Mesendoderm (in vitro differentiated cells): Measurements from ENCODE around the gene ASTN2.

Source experiments
- DNase-seq: peaks from one replicate; pipeline ENCODE4 v3.0.0; 2013
- H2AK5ac ChIP-seq: 2 replicates; pipeline ENCODE4 v1.6.1; 2013; ENCODE audit warnings: low read length, inconsistent platforms
- H2BK120ac ChIP-seq: 2 replicates; pipeline ENCODE4 v1.6.1; 2013; ENCODE audit warnings: low read depth, mild to moderate bottlenecking, low read length, moderate library complexity, mixed read lengths
- H2BK15ac ChIP-seq: replicated peaks from 2 replicates; pipeline ENCODE4 v1.6.1; 2013; ENCODE audit warnings: low read depth, mild to moderate bottlenecking, moderate library complexity
- H2BK5ac ChIP-seq: 2 replicates; pipeline ENCODE4 v1.6.1; 2013; ENCODE audit warnings: low read length, inconsistent platforms
- H3K18ac ChIP-seq: 2 replicates; pipeline ENCODE4 v1.6.1; 2013; ENCODE audit warnings: mild to moderate bottlenecking, low read length, mixed read lengths
- H3K23ac ChIP-seq: one replicate; pipeline ENCODE4 v1.6.1; 2013; ENCODE audit warnings: low read length
- H3K27ac ChIP-seq: 2 replicates; pipeline ENCODE4 v1.5.1; 2013; ENCODE audit warnings: low read depth, mild to moderate bottlenecking, inconsistent platforms, low read length, moderate library complexity
- H3K27me3 ChIP-seq: 2 replicates; pipeline ENCODE4 v1.6.1; 2013; ENCODE audit warnings: low read length, control low read depth, mild to moderate bottlenecking, inconsistent platforms; ENCODE audit not compliant: insufficient read depth, poor library complexity
- H3K36me3 ChIP-seq: 2 replicates; pipeline ENCODE4 v1.6.1; 2013; ENCODE audit warnings: low read length, inconsistent platforms; ENCODE audit not compliant: control insufficient read depth, insufficient read depth
- H3K4ac ChIP-seq: one replicate; pipeline ENCODE4 v1.6.1; 2013; ENCODE audit warnings: low read depth, mild to moderate bottlenecking, low read length, moderate library complexity
- H3K4me1 ChIP-seq: 2 replicates; pipeline ENCODE4 v1.6.1; 2013; ENCODE audit warnings: low read depth, low read length, inconsistent platforms; ENCODE audit not compliant: control insufficient read depth
- H3K4me2 ChIP-seq: 2 replicates; pipeline ENCODE4 v1.6.1; 2013; ENCODE audit warnings: low read length
- H3K4me3 ChIP-seq: 2 replicates; pipeline ENCODE4 v1.5.1; 2013; ENCODE audit warnings: mild to moderate bottlenecking, low read length
- H3K56ac ChIP-seq: one replicate; pipeline ENCODE4 v1.6.1; 2013; ENCODE audit warnings: low read length
- H3K79me1 ChIP-seq: 2 replicates; pipeline ENCODE4 v1.6.1; 2013; ENCODE audit warnings: low read length, inconsistent platforms
- H3K79me2 ChIP-seq: 2 replicates; pipeline ENCODE4 v1.6.1; 2013; ENCODE audit warnings: mild to moderate bottlenecking, low read length; ENCODE audit not compliant: control insufficient read depth, insufficient read depth
- H3K9ac ChIP-seq: 2 replicates; pipeline ENCODE4 v1.6.1; 2013; ENCODE audit warnings: low read length, inconsistent platforms
- H4K5ac ChIP-seq: one replicate; pipeline ENCODE4 v1.6.1; 2013; ENCODE audit warnings: low read length
- H4K8ac ChIP-seq: one replicate; pipeline ENCODE4 v1.6.1; 2013; ENCODE audit warnings: low read depth, mild to moderate bottlenecking, control low read depth, low read length, moderate library complexity
- whole genome bisulfite sequencing: extraction: QIAGEN DNeasy Blood & Tissue Kit; methylation state at CpG from one replicate; pipeline ENCODE4 v1.1.7; 2013; ENCODE audit warnings: low lambda C conversion rate, missing lambda C conversion rate; ENCODE audit not compliant: insufficient coverage; ENCODE audit errors: extremely low coverage; 5-methylcytosine and 5-hydroxymethylcytosine counted together

The ASTN2 gene

DNA sequence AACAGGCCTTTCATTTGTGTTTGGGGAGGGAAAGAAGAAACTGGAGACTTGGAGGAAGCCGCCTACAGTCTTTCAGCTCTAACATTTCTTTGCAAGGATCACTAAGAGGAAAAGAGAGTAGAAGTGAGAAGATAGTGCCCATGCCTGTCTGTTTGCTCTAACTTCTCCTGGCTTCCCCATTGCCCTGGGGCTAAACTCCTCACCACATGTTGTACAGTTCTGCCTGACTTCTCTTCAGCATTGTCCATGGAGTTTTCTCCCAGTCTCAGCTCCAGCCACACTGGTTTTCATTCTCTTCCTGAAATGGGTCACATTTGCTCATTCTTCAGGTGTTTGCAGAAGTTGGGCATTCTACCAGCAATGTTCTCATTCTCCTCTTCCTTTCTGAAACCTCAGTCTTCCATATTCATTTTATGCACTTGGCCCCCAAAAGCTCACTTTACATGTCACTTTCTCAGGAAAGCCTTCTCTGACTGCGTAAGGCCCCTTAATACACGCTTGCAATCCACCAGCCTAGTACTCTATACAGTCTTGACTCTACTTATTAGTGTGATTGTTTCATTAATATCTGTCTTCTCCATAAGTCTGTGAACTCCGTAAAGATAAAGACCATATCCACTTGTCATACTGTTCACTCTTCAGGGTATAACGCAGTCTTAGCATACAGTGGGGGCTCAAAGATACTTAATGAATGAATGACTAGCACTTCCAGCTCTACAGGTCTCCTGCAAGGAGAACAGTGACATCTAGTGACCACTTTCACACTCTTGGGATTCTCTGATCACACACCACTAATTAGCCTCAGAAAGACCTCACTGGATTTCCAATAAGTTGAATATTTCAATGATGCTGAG is 768.0 kb downstream of the ASTN2 start:
- Histone ChIP-seq H3K9ac (no peak overlapping the region), H3K4me1 (no peaks in the 10 kb centered on the region), H4K8ac (no peak overlapping the region), H3K79me2 (no peaks in the 10 kb centered on the region), H3K27me3 (no peaks in the 10 kb centered on the region), H2BK15ac (no peak overlapping the region), H3K4ac (no peak overlapping the region), H3K4me2 (no peak overlapping the region), H2AK5ac (no peak overlapping the region), H4K5ac (no peak overlapping the region), H3K36me3 (no peaks in the 10 kb centered on the region), H2BK120ac (no peak overlapping the region), H3K56ac (no peak overlapping the region), H2BK5ac (no peak overlapping the region), H3K27ac (no peak overlapping the region), H3K4me3 (no peak overlapping the region), H3K79me1 (no peaks in the 10 kb centered on the region), H3K18ac (no peak overlapping the region), H3K23ac (no peak overlapping the region)
- WGBS: no CpG with 5 or more reads among the region's 5 CpGs
- peak; percentile 68 for DNase-seq

DNA sequence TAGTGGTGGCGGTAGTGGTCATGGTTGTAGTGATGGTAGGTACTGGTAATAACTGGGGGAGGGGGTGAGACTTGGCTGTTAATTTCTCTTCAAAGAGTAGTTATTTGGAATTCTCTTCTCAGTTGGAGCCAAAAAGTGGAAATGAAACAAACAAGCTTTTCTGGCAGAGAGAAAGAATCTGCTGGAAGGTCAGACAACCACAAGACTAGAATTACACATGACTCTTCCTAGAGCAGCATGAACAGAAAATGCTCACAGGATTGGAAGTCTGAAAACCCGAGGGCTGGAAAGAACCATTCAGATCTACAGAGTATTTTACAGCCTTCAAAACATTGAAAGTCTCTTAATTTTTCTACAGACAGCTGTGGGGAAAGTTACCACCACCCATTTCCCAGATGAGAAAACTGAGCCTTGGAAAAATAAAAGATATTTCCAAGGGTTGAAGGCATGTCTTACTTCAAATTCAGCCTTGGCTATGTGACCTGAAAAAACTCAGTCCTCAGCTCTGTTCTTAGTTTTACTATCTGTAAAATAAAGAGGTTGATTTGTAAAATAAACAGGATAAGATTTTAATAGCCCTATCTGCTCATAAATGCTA is 770.7 kb downstream of the ASTN2 start:
- H3K79me2 ChIP-seq: no peaks in the 10 kb centered on the region
- no peak for DNase-seq
- no peak overlapping the region for H3K4me2 ChIP-seq
- H2AK5ac ChIP-seq: no peak overlapping the region
- no peak overlapping the region for H2BK15ac ChIP-seq
- H4K5ac ChIP-seq: no peak overlapping the region
- no peak overlapping the region for H3K18ac ChIP-seq
- no peak overlapping the region for H3K27ac ChIP-seq
- no CpG with 5 or more reads among the region's 2 CpGs for WGBS
- H3K36me3 ChIP-seq: no peaks in the 10 kb centered on the region
- H3K56ac ChIP-seq: no peak overlapping the region
- no peak overlapping the region for H3K9ac ChIP-seq
- no peak overlapping the region for H3K23ac ChIP-seq
- H3K27me3 ChIP-seq: no peaks in the 10 kb centered on the region
- H3K4me3 ChIP-seq: no peak overlapping the region
- H4K8ac ChIP-seq: no peak overlapping the region
- H3K79me1 ChIP-seq: no peaks in the 10 kb centered on the region
- no peaks in the 10 kb centered on the region for H3K4me1 ChIP-seq
- H2BK5ac ChIP-seq: no peak overlapping the region
- H2BK120ac ChIP-seq: no peak overlapping the region
- no peak overlapping the region for H3K4ac ChIP-seq

GRCh38 chr9:116643691-116644090 is 771.2 kb downstream of the ASTN2 start:
- Histone ChIP-seq H4K5ac (no peak overlapping the region), H3K18ac (no peak overlapping the region), H3K36me3 (no peaks in the 10 kb centered on the region), H3K79me2 (no peaks in the 10 kb centered on the region), H3K27ac (no peak overlapping the region), H3K23ac (no peak overlapping the region), H2BK5ac (no peak overlapping the region), H3K4me2 (no peak overlapping the region), H3K27me3 (no peaks in the 10 kb centered on the region), H3K9ac (no peak overlapping the region), H2BK15ac (no peak overlapping the region), H3K4me1 (no peaks in the 10 kb centered on the region), H3K4ac (no peak overlapping the region), H4K8ac (no peak overlapping the region), H3K4me3 (no peak overlapping the region), H2AK5ac (no peak overlapping the region), H3K79me1 (no peaks in the 10 kb centered on the region), H3K56ac (no peak overlapping the region), H2BK120ac (no peak overlapping the region)
- no CpG with 5 or more reads among the region's 1 CpG for WGBS
- DNase-seq: no peak

- Histone ChIP-seq H3K79me1 (no peaks in the 10 kb centered on the region), H3K4me1 (no peaks in the 10 kb centered on the region), H3K4me3 (no peak overlapping the region), H2BK120ac (no peak overlapping the region), H3K27me3 (no peaks in the 10 kb centered on the region), H3K4ac (no peak overlapping the region), H4K5ac (no peak overlapping the region), H3K9ac (no peak overlapping the region), H2BK5ac (no peak overlapping the region), H3K18ac (no peak overlapping the region), H2BK15ac (no peak overlapping the region), H3K36me3 (no peaks in the 10 kb centered on the region), H4K8ac (no peak overlapping the region), H2AK5ac (no peak overlapping the region), H3K27ac (no peak overlapping the region), H3K23ac (no peak overlapping the region), H3K4me2 (no peak overlapping the region), H3K56ac (no peak overlapping the region), H3K79me2 (no peaks in the 10 kb centered on the region)
- no peak for DNase-seq
- WGBS: no CpG with 5 or more reads among the region's 2 CpGs
Observed at GRCh38 chr9:116641292-116642059, 773.4 kb downstream of the ASTN2 start.

GRCh38 chr9:116639251-116639741 is 775.6 kb downstream of the ASTN2 start:
- H3K36me3 ChIP-seq: no peaks in the 10 kb centered on the region
- H3K4me2 ChIP-seq: no peak overlapping the region
- no peak overlapping the region for H3K27ac ChIP-seq
- no peak overlapping the region for H3K23ac ChIP-seq
- H4K5ac ChIP-seq: no peak overlapping the region
- H3K27me3 ChIP-seq: no peaks in the 10 kb centered on the region
- no peak overlapping the region for H2AK5ac ChIP-seq
- H3K56ac ChIP-seq: no peak overlapping the region
- no peaks in the 10 kb centered on the region for H3K79me2 ChIP-seq
- no peak overlapping the region for H4K8ac ChIP-seq
- no peaks in the 10 kb centered on the region for H3K79me1 ChIP-seq
- H3K9ac ChIP-seq: no peak overlapping the region
- no peak overlapping the region for H2BK5ac ChIP-seq
- no peak for DNase-seq
- H3K4ac ChIP-seq: no peak overlapping the region
- H3K4me1 ChIP-seq: no peaks in the 10 kb centered on the region
- H3K4me3 ChIP-seq: no peak overlapping the region
- no peak overlapping the region for H2BK15ac ChIP-seq
- H2BK120ac ChIP-seq: no peak overlapping the region
- H3K18ac ChIP-seq: no peak overlapping the region
